GM18858 (cell line): ENCODE data around the gene ACTRT2.

Experiments
- ATAC-seq: cut with Tn5 transposase; IDR thresholded peaks from one replicate; pipeline ENCODE4 v1.9.1; 2021; ENCODE audit not compliant: unreplicated experiment

The ACTRT2 gene

GRCh38 chr1:3031401-3032221 is 10.3 kb downstream of the ACTRT2 start:
- ATAC-seq: no peak

- ATAC-seq: no peak
These were observed 11.2 kb downstream of the ACTRT2 start for GRCh38 chr1:3032371-3033039.

- no peak for ATAC-seq
These were observed 11.9 kb downstream of the ACTRT2 start for GRCh38 chr1:3033040-3033789.

GRCh38 chr1:3033790-3034090 is 12.5 kb downstream of the ACTRT2 start:
- ATAC-seq: no peak

- no peak for ATAC-seq
These were observed 12.9 kb downstream of the ACTRT2 start for GRCh38 chr1:3034162-3034561.

- no peak for ATAC-seq
These were observed 13.7 kb downstream of the ACTRT2 start for GRCh38 chr1:3034728-3035562.

- ATAC-seq: no peak
These were observed 14.5 kb downstream of the ACTRT2 start for GRCh38 chr1:3035563-3036446.

GRCh38 chr1:3036447-3037280 is 15.4 kb downstream of the ACTRT2 start:
- no peak for ATAC-seq

- ATAC-seq: no peak
These were observed 16.2 kb downstream of the ACTRT2 start for GRCh38 chr1:3037281-3038040.

- ATAC-seq: no peak
These were observed 16.9 kb downstream of the ACTRT2 start for GRCh38 chr1:3038113-3038551.

GRCh38 chr1:3038571-3039181 is 17.4 kb downstream of the ACTRT2 start:
- ATAC-seq: no peak

- no peak for ATAC-seq
These were observed 18.7 kb downstream of the ACTRT2 start for GRCh38 chr1:3040004-3040403.

GRCh38 chr1:3042481-3042880 is 21.2 kb downstream of the ACTRT2 start:
- no peak for ATAC-seq

- no peak for ATAC-seq
These were observed 27.9 kb downstream of the ACTRT2 start for GRCh38 chr1:3049164-3049563.

GRCh38 chr1:3049905-3050304 is 28.6 kb downstream of the ACTRT2 start:
- ATAC-seq: no peak

- no peak for ATAC-seq
These were observed 29.3 kb downstream of the ACTRT2 start for GRCh38 chr1:3050603-3051002.

- ATAC-seq: no peak
These were observed 30.3 kb downstream of the ACTRT2 start for GRCh38 chr1:3051270-3052268.
